Measurements from ENCODE around the gene GALNT2. TPM values are rescaled to one million over a fixed set of nuclear protein-coding genes. Genes with fewer than 3 reads are reported as not detected.

The GALNT2 gene
- total and polyA plus RNA-seq, 4 donors, result 47.5 to 182 (median 114) TPM

DNA sequence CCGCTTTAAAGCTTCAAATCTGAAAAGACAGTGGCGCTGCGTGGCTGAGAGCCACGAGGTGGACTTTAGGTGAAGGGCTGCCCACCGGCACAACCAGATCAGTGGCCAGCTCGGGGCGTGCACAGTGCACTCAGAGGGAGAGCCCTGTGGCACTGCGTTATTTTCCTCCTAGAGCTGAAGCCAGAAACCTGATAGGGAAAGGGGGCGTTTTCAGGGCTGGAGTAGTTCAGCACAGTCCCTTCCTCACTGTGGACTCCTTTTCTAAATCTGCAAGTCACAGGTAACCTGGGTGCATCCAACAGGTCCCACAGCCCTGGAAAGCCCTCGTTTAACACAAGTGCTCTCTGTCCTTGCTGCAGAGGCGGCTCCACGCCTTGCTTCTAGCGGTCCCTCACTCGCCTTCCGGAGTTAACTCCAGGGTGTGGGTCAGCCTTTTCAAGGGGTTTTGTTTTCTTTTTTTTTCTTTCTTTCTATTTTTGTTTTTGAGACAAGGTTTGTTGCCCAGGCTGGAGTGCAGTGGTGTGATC lies 81.2 kb downstream of the GALNT2 start:
- Histone ChIP-seq H3K27me3 (ENCODE audit: control insufficient read depth in 4 of 4, insufficient read depth in 4 of 4, low read length in 3 of 4) (no peaks in the 10 kb centered on the region), H3K36me3 (ENCODE audit: control insufficient read depth in 4 of 4, insufficient read depth in 3 of 4, low read depth in 1 of 4, low read length in 3 of 4) (peaks cover 0 to 6% (median 0%) of the 10 kb centered on the region in 4 donors), H3K4me1 (ENCODE audit: control insufficient read depth in 4 of 4, insufficient read depth in 4 of 4, low read length in 3 of 4) (peaks cover 18 to 61% (median 40%) of the 10 kb centered on the region in 4 donors), H3K4me3 (ENCODE audit: low read depth in 1 of 3, low read length in 3 of 3) (no peak overlapping the region), H3K27ac (ENCODE audit: low read depth in 1 of 2, low read length in 2 of 2) (no peak overlapping the region), H3K9me3 (ENCODE audit: control insufficient read depth in 4 of 4, low read length in 3 of 4) (no peaks in the 10 kb centered on the region), H3K9ac (ENCODE audit: low read depth in 1 of 2, low read length in 2 of 2) (no peak overlapping the region)
- WGBS, result 87% methylated on average over 15 of the region's 15 CpGs
- DNase-seq (ENCODE audit: low spot score), result no peak
- no peak for TF ChIP-seq HNF4G (IDR thresholded peaks at IDR 0.05)
- TF ChIP-seq GABPA (IDR thresholded peaks at IDR 0.05 in 1 of 2, conservative IDR thresholded peaks at IDR 0.05 in 1 of 2), result no peak
- TF ChIP-seq, protein P1, sequence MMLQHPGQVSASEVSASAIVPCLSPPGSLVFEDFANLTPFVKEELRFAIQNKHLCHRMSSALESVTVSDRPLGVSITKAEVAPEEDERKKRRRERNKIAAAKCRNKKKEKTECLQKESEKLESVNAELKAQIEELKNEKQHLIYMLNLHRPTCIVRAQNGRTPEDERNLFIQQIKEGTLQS (IDR thresholded peaks at IDR 0.05), result no peak
- TF ChIP-seq JUND (IDR thresholded peaks at IDR 0.05), result no peak
- TF ChIP-seq RAD21 (IDR thresholded peaks at IDR 0.05), result no peak
- no peak for TF ChIP-seq TAF1 (conservative IDR thresholded peaks at IDR 0.05)
- no peak for TF ChIP-seq HNF4A (conservative IDR thresholded peaks at IDR 0.05)
- no peak for TF ChIP-seq EGR1 (IDR thresholded peaks at IDR 0.05; ENCODE audit: low read depth in 2 of 2)
- TF ChIP-seq, protein P2, sequence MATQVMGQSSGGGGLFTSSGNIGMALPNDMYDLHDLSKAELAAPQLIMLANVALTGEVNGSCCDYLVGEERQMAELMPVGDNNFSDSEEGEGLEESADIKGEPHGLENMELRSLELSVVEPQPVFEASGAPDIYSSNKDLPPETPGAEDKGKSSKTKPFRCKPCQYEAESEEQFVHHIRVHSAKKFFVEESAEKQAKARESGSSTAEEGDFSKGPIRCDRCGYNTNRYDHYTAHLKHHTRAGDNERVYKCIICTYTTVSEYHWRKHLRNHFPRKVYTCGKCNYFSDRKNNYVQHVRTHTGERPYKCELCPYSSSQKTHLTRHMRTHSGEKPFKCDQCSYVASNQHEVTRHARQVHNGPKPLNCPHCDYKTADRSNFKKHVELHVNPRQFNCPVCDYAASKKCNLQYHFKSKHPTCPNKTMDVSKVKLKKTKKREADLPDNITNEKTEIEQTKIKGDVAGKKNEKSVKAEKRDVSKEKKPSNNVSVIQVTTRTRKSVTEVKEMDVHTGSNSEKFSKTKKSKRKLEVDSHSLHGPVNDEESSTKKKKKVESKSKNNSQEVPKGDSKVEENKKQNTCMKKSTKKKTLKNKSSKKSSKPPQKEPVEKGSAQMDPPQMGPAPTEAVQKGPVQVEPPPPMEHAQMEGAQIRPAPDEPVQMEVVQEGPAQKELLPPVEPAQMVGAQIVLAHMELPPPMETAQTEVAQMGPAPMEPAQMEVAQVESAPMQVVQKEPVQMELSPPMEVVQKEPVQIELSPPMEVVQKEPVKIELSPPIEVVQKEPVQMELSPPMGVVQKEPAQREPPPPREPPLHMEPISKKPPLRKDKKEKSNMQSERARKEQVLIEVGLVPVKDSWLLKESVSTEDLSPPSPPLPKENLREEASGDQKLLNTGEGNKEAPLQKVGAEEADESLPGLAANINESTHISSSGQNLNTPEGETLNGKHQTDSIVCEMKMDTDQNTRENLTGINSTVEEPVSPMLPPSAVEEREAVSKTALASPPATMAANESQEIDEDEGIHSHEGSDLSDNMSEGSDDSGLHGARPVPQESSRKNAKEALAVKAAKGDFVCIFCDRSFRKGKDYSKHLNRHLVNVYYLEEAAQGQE (IDR thresholded peaks at IDR 0.05), result no peak
- TF ChIP-seq SP1 (IDR thresholded peaks at IDR 0.05), result no peak
- no peak for TF ChIP-seq RXRA (IDR thresholded peaks at IDR 0.05)
- TF ChIP-seq MAX (IDR thresholded peaks at IDR 0.05), result no peak
- no peak for TF ChIP-seq FOXA1 (IDR thresholded peaks at IDR 0.05)
- TF ChIP-seq, protein P3, sequence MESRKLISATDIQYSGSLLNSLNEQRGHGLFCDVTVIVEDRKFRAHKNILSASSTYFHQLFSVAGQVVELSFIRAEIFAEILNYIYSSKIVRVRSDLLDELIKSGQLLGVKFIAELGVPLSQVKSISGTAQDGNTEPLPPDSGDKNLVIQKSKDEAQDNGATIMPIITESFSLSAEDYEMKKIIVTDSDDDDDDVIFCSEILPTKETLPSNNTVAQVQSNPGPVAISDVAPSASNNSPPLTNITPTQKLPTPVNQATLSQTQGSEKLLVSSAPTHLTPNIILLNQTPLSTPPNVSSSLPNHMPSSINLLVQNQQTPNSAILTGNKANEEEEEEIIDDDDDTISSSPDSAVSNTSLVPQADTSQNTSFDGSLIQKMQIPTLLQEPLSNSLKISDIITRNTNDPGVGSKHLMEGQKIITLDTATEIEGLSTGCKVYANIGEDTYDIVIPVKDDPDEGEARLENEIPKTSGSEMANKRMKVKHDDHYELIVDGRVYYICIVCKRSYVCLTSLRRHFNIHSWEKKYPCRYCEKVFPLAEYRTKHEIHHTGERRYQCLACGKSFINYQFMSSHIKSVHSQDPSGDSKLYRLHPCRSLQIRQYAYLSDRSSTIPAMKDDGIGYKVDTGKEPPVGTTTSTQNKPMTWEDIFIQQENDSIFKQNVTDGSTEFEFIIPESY (IDR thresholded peaks at IDR 0.05), result no peak
- TF ChIP-seq FOXA2 (IDR thresholded peaks at IDR 0.05), result no peak
- no peak for TF ChIP-seq YY1 (IDR thresholded peaks at IDR 0.05)
- TF ChIP-seq NR2F2 (IDR thresholded peaks at IDR 0.05), result no peak
- TF ChIP-seq, protein P4, sequence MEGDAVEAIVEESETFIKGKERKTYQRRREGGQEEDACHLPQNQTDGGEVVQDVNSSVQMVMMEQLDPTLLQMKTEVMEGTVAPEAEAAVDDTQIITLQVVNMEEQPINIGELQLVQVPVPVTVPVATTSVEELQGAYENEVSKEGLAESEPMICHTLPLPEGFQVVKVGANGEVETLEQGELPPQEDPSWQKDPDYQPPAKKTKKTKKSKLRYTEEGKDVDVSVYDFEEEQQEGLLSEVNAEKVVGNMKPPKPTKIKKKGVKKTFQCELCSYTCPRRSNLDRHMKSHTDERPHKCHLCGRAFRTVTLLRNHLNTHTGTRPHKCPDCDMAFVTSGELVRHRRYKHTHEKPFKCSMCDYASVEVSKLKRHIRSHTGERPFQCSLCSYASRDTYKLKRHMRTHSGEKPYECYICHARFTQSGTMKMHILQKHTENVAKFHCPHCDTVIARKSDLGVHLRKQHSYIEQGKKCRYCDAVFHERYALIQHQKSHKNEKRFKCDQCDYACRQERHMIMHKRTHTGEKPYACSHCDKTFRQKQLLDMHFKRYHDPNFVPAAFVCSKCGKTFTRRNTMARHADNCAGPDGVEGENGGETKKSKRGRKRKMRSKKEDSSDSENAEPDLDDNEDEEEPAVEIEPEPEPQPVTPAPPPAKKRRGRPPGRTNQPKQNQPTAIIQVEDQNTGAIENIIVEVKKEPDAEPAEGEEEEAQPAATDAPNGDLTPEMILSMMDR (IDR thresholded peaks at IDR 0.05; ENCODE audit: low read depth, low read length, missing input control), result no peak
